Activated T-helper 2 cell treated with anti-CD3 and anti-CD28 coated beads, Interferon-gamma antibody, Interleukin-2, Interleukin-4, amounts not matched to agents 10 μg/mL and 5 μg/mL and 100 μg/mL, durations not matched to agents 14 hours and 24 hours and 36 hours (primary cell): ENCODE results near the gene LRRC56. TPM values are rescaled to one million over a fixed set of nuclear protein-coding genes. Genes with fewer than 3 reads are reported as not detected.
A peak's percentile ranks its signal among the peaks of the same experiment; 100 is the strongest.

Experiments used
- DNase-seq: peaks from one replicate; pipeline ENCODE4 v3.0.0; 2021; ENCODE audit warnings: low spot score
- H3K27ac Mint-ChIP-seq: one replicate; pipeline ENCODE4 v1.8.0; 2021; ENCODE audit warnings: mixed read lengths
- H3K27me3 Mint-ChIP-seq: one replicate; pipeline ENCODE4 v1.8.0; 2021; ENCODE audit warnings: low read depth, mixed read lengths
- H3K36me3 Mint-ChIP-seq: one replicate; pipeline ENCODE4 v1.8.0; 2021; ENCODE audit warnings: low read depth, mixed read lengths
- H3K4me1 Mint-ChIP-seq: one replicate; pipeline ENCODE4 v1.8.0; 2021; ENCODE audit warnings: low read depth, mixed read lengths
- H3K4me3 Mint-ChIP-seq: one replicate; pipeline ENCODE4 v1.8.0; 2021; ENCODE audit warnings: low read depth, mild to moderate bottlenecking, moderate library complexity, mixed read lengths
- H3K9me3 Mint-ChIP-seq: one replicate; pipeline ENCODE4 v1.8.0; 2021; ENCODE audit warnings: mixed read lengths
- intact Hi-C: fragments of 100-400 bp; cut with micrococcal nuclease; formaldehyde crosslinking; loops from one replicate; pipeline ENCODE4 v1.15.1; 2023
- total RNA-seq: library from RNA; stranded (reverse); gene quantifications from 2 replicates; pipeline ENCODE4 v1.2.3, GENCODE V29; 2022

The LRRC56 gene
- total RNA-seq, 1 donor from 2014 or later, result 1.3 TPM

DNA sequence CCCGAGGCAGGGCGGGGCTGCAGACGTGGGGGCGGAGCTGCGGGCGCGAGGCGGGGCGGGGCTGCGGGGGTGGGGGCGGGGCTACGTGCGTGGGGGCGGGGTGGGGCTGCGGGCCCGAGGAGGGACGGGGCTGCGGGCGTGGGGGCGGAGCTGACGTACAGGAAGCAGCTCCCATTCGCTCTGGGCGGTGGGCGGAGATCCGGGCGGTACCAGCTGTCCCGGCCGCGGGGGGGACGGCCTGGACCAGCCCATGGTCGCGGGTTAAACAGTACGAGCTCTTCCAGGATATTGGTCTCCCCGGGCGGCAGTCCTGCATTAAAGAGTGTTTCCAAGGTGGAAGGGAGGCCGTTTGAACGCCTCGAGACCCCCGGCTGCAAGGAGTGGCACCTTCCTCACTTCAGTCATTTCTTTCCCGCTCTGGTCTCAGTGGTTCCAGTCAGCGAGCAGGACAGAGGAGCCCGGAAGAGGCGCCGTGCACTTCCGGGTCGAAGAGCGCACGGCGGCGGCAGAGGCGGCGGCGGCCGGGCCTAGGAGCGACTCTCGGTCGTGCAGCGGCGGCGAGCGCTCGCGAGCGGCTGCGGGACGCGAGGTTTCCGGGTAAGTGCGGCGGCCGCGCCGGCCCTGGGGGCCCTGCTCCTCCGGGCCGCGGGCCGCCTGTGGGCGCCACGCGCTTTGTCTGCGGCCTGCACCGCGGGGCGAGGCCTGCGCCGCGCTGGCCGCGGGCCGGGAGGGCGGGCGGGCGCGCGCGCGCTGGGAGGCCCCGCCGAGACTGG lies 38.9 kb downstream of the LRRC56 start, which contains the start of gene PHRF1:
Gene PHRF1, plus strand, starts transcription at position 475 of the 773 bp plus-strand sequence. CDS start 5,043 bp downstream, outside the sequence.
- no peaks in the 10 kb centered on the region for H3K9me3 Mint-ChIP-seq
- intact Hi-C loops, result loop anchor here (1.0 to 5.0 kb wide), 3 partner anchors 8 to 69 kb away; partner anchors contain the start of gene RNH1
- peaks cover 9% of the 10 kb centered on the region for H3K36me3 Mint-ChIP-seq
- peaks cover 5% of the 10 kb centered on the region for H3K27me3 Mint-ChIP-seq
- peak within 1 kb of the TSS; percentile 98 for H3K4me3 Mint-ChIP-seq
- H3K4me1 Mint-ChIP-seq, result peaks cover 31% of the 10 kb centered on the region
- DNase-seq, result peak; percentile 93
- H3K27ac Mint-ChIP-seq, result peak within 1 kb of the TSS; percentile 99

- Mint-ChIP-seq H3K9me3 (no peaks in the 10 kb centered on the region), H3K27ac (peak overlapping the region; percentile 87), H3K4me3 (peak overlapping the region; percentile 93), H3K36me3 (peaks cover 16% of the 10 kb centered on the region), H3K4me1 (peaks cover 31% of the 10 kb centered on the region), H3K27me3 (peaks cover 5% of the 10 kb centered on the region)
- no peak for DNase-seq
- intact Hi-C loops, result loop anchor here (1.0 to 5.0 kb wide), 3 partner anchors 9 to 70 kb away; partner anchors contain the start of gene RNH1
These were observed 39.7 kb downstream of the LRRC56 start for GRCh38 chr11:576811-577610.

GRCh38 chr11:577611-577894 lies 40.2 kb downstream of the LRRC56 start:
- intact Hi-C loops, result loop anchor here (5.0 kb wide), 1 partner anchor 35 kb away; no protein-coding TSS in a partner anchor
- peaks cover 18% of the 10 kb centered on the region for H3K36me3 Mint-ChIP-seq
- H3K4me1 Mint-ChIP-seq, result peaks cover 31% of the 10 kb centered on the region
- no peak for DNase-seq
- peak overlapping the region; percentile 93 for H3K4me3 Mint-ChIP-seq
- peak overlapping the region; percentile 87 for H3K27ac Mint-ChIP-seq
- H3K9me3 Mint-ChIP-seq, result no peaks in the 10 kb centered on the region
- peaks cover 5% of the 10 kb centered on the region for H3K27me3 Mint-ChIP-seq

- Mint-ChIP-seq H3K27me3 (peaks cover 5% of the 10 kb centered on the region), H3K9me3 (no peaks in the 10 kb centered on the region), H3K27ac (no peak overlapping the region), H3K36me3 (peaks cover 18% of the 10 kb centered on the region), H3K4me1 (peaks cover 30% of the 10 kb centered on the region), H3K4me3 (peak overlapping the region; percentile 93)
- intact Hi-C loops, result loop anchor here (5.0 kb wide), 1 partner anchor 34 kb away; no protein-coding TSS in a partner anchor
- no peak for DNase-seq
These were observed 41.1 kb downstream of the LRRC56 start for GRCh38 chr11:578276-579035.

DNA sequence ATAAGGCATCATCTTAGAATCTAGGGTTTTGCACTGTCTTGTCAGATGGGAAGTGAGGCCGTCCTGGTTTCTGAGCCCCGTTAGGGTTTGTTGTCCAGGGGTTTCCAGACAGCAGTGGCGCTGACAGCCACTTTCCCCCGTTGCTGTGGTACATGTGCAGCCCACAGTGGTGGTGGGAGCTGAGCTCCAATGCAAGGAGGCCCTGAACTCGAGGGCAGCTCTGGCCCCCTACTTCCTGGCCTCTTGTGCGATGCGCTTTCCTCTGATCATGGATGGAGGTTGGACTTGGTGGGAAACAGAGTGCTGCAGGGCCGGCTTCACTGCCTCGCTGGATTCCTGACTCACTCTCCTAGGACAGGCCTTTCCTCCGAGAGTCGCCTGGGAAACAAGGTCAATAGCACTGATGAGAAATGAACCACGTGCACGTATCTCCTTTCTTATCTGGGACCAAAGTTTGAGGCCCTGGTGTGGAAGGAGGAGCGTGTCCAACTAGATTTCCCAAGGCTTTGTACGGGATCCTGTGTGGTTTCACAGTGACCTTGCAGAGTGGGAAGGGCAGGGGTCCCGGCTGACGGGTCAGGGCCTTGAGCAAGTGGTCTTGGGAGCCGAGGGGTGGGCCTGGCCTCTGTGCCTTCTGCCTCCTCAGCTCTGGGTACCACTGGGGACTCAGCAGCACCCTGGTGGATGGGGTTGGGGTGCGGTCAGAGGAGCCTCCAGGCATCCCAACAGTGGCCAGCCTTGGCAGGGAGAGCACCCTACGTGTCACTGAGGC lies 42.7 kb downstream of the LRRC56 start:
- Mint-ChIP-seq H3K9me3 (no peaks in the 10 kb centered on the region), H3K4me1 (peaks cover 20% of the 10 kb centered on the region), H3K27ac (no peak overlapping the region), H3K4me3 (no peak overlapping the region), H3K36me3 (peaks cover 25% of the 10 kb centered on the region), H3K27me3 (peaks cover 2% of the 10 kb centered on the region)
- DNase-seq, result no peak
- intact Hi-C loops, result loop anchor here (5.0 kb wide), 1 partner anchor 32 kb away; no protein-coding TSS in a partner anchor

- peaks cover 21% of the 10 kb centered on the region for H3K4me1 Mint-ChIP-seq
- no peak overlapping the region for H3K27ac Mint-ChIP-seq
- H3K4me3 Mint-ChIP-seq, result peak overlapping the region; percentile 3
- intact Hi-C loops, result no loop called here
- no peaks in the 10 kb centered on the region for H3K9me3 Mint-ChIP-seq
- no peaks in the 10 kb centered on the region for H3K27me3 Mint-ChIP-seq
- no peak for DNase-seq
- H3K36me3 Mint-ChIP-seq, result peaks cover 30% of the 10 kb centered on the region
These were observed 44.0 kb downstream of the LRRC56 start for GRCh38 chr11:581342-581741.

- DNase-seq, result no peak
- Mint-ChIP-seq H3K27me3 (no peaks in the 10 kb centered on the region), H3K9me3 (no peaks in the 10 kb centered on the region), H3K4me3 (no peak overlapping the region), H3K36me3 (peaks cover 30% of the 10 kb centered on the region), H3K4me1 (peaks cover 23% of the 10 kb centered on the region), H3K27ac (no peak overlapping the region)
- intact Hi-C loops, result no loop called here
These were observed 44.4 kb downstream of the LRRC56 start for GRCh38 chr11:581752-582151.

- Mint-ChIP-seq H3K9me3 (no peaks in the 10 kb centered on the region), H3K27me3 (no peaks in the 10 kb centered on the region), H3K36me3 (peaks cover 42% of the 10 kb centered on the region), H3K27ac (no peak overlapping the region), H3K4me1 (peaks cover 24% of the 10 kb centered on the region), H3K4me3 (no peak overlapping the region)
- no peak for DNase-seq
- intact Hi-C loops, result no loop called here
These were observed 47.0 kb downstream of the LRRC56 start for GRCh38 chr11:584287-584686.

DNA sequence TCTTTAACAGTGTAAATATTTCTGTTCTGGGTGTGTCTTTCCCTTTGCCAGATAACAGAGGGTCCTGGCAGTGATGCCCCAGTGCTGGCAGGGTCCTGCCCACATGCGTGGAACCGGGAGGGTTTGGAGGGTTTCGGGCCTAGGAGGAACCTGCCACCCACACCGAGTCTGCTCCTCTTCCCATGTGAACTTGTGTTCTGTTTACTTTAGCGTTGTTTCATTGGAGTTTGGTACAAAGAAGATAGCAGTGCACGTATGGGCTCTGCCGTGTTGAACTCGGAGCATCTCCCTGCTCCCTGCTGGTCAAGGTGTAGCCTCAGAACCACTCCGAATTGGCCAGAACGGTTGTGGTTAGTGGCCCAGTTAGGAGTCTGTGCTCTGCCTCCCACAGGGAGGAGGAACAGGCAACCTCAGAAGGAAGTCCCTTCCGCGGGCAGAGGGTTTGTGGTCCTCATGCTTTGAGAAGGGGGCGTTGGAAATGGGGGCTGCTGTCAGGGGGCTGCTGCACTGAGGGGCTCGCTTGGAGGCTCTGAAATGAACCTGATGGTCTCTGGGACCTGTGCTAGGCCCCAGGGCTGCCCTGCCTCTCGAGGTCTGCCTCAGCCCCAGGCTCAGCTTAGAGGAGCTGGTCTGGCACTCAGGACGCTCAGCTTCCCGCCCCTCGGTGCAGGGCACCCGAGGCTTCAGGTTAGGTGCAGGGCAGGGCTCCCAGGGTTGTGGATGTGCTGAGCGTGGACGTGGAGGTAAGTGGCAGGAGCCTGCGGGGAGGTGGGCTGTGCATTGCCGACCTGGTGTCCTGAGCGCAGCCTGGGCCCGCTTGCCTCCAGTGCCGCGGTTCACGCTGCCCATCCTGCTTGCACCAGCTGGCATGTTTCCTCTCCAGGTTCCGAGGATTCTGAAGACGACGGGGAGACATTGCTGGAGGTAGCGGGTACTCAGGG lies 49.3 kb downstream of the LRRC56 start:
- H3K36me3 Mint-ChIP-seq, result peaks cover 54% of the 10 kb centered on the region
- intact Hi-C loops, result no loop called here
- peaks cover 16% of the 10 kb centered on the region for H3K4me1 Mint-ChIP-seq
- H3K9me3 Mint-ChIP-seq, result no peaks in the 10 kb centered on the region
- H3K4me3 Mint-ChIP-seq, result no peak overlapping the region
- DNase-seq, result no peak
- H3K27me3 Mint-ChIP-seq, result no peaks in the 10 kb centered on the region
- peak overlapping the region; percentile 93 for H3K27ac Mint-ChIP-seq

DNA sequence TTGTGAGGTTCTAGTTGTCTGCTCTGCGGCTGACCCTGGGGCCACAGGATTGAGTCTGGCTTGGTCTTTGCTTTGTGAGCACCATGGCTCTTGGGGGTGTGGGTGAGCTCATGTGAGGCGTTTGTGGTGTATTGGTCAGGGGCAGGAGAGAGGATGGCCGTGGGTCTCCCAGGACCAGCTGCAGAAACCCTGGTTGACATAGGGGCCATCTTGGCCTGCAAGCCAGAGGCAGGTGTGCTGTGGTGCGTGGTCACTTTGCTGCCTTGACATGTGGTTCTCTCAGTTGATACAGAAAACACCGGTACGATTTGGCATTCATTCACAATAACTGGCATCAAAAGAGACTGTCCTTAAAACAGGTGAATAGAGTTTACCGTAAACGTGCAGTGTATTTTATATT lies 50.2 kb downstream of the LRRC56 start:
- Mint-ChIP-seq H3K27ac (peak overlapping the region; percentile 93), H3K9me3 (no peaks in the 10 kb centered on the region), H3K27me3 (no peaks in the 10 kb centered on the region), H3K36me3 (peaks cover 53% of the 10 kb centered on the region), H3K4me3 (peak overlapping the region; percentile 21), H3K4me1 (peaks cover 16% of the 10 kb centered on the region)
- no peak for DNase-seq
- intact Hi-C loops, result no loop called here

GRCh38 chr11:587978-588380 lies 50.7 kb downstream of the LRRC56 start:
- Mint-ChIP-seq H3K4me1 (peaks cover 16% of the 10 kb centered on the region), H3K36me3 (peaks cover 56% of the 10 kb centered on the region), H3K4me3 (peak overlapping the region; percentile 60), H3K27me3 (no peaks in the 10 kb centered on the region), H3K27ac (peak overlapping the region; percentile 93), H3K9me3 (no peaks in the 10 kb centered on the region)
- intact Hi-C loops, result no loop called here
- DNase-seq, result peak; percentile 60
